HepG2 (cell line): ENCODE data around the gene PLEKHA3. TPM values are rescaled to one million over a fixed set of nuclear protein-coding genes. Genes with fewer than 3 reads are reported as not detected.

ENCODE experiments used
- CBX2 ChIP-seq, 2 experiments: fragments of 200-600 bp in 1 of 2; sonication (generic); formaldehyde crosslinking in 1 of 2; IDR thresholded peaks; 2 replicates each; pipeline versions ENCODE4 v1.7.0 to v1.8.1; 2018 to 2022; ENCODE audit warnings: low read depth in 2 of 2, low read length in 1 of 2, mild to moderate bottlenecking in 1 of 2, missing genetic modification reagents in 1 of 2
- LRRFIP1 ChIP-seq: sonication (generic); formaldehyde crosslinking; conservative IDR thresholded peaks from 2 replicates; pipeline ENCODE4 v1.4.0; 2020; ENCODE audit warnings: missing genetic modification reagents
- MEIS1 ChIP-seq: sonication (generic); formaldehyde crosslinking; IDR thresholded peaks from 2 replicates; pipeline ENCODE4 v1.9.0; 2021; ENCODE audit warnings: mild to moderate bottlenecking, missing genetic modification reagents, moderate library complexity, borderline replicate concordance
- MTF2 ChIP-seq: sonication (generic); formaldehyde crosslinking; IDR thresholded peaks from 2 replicates; pipeline ENCODE4 v1.5.0; 2020; ENCODE audit warnings: missing genetic modification reagents, borderline replicate concordance
- RARA ChIP-seq: IDR thresholded peaks from 2 replicates; pipeline ENCODE4 v1.6.1; 2016; ENCODE audit warnings: missing genetic modification reagents, missing compliant biosample characterization
- RBAK ChIP-seq: sonication (generic); formaldehyde crosslinking; IDR thresholded peaks from 2 replicates; pipeline ENCODE4 v1.5.1; 2020; ENCODE audit warnings: mild to moderate bottlenecking, missing genetic modification reagents
- SP4 ChIP-seq: sonication (generic); formaldehyde crosslinking; IDR thresholded peaks from 2 replicates; pipeline ENCODE4 v1.8.1; 2023; ENCODE audit warnings: mild to moderate bottlenecking, missing genetic modification reagents
- ZNF496 ChIP-seq: sonication (generic); formaldehyde crosslinking; IDR thresholded peaks from 2 replicates; pipeline ENCODE4 v1.8.1; 2023; ENCODE audit warnings: mild to moderate bottlenecking, moderate library complexity, missing genetic modification reagents; ENCODE audit not compliant: insufficient replicate concordance
- ZNF777 ChIP-seq: sonication (generic); formaldehyde crosslinking; IDR thresholded peaks from 2 replicates; pipeline ENCODE4 v1.4.0; 2020; ENCODE audit warnings: missing genetic modification reagents
- ZNF790 ChIP-seq: sonication (generic); formaldehyde crosslinking; IDR thresholded peaks from 2 replicates; pipeline ENCODE4 v1.8.0; 2022; ENCODE audit warnings: missing genetic modification reagents, mild to moderate bottlenecking, borderline replicate concordance
- polyA plus RNA-seq, 8 experiments: library from polyadenylated mRNA; depleted of rRNA in 3 of 8; stranded (reverse) in 7 of 8; unstranded in 1 of 8; fragments of >200 nt; fragmentation: Illumina TruSeq in 4 of 8; extraction: Trizol in 4 of 8; gene quantifications; 2 replicates each; pipeline versions ENCODE4 v1.2.1 to v1.2.3, GENCODE V29; 2011 to 2016; ENCODE audit warnings: low read depth in 4 of 8, missing spikeins in 1 of 8, mixed read lengths in 1 of 8; ENCODE audit not compliant: insufficient read depth in 1 of 8
- total RNA-seq, 5 experiments: library from RNA; depleted of rRNA; stranded (reverse); fragments of >200 nt; fragmentation: Illumina TruSeq; extraction: Trizol; gene quantifications; 2 replicates each; pipeline ENCODE4 v1.2.3, GENCODE V29; 2016; ENCODE audit warnings: low read depth in 1 of 5
- TF ChIP-seq, protein P1 (sequence below): IDR thresholded peaks from 2 replicates; pipeline ENCODE4 v1.6.1; 2016; ENCODE audit warnings: missing compliant biosample characterization, missing genetic modification reagents, borderline replicate concordance
- TF ChIP-seq, protein P2 (sequence below): sonication (generic); formaldehyde crosslinking; IDR thresholded peaks from 2 replicates; pipeline ENCODE4 v1.4.0; 2020; ENCODE audit warnings: mild to moderate bottlenecking, missing genetic modification reagents
- TF ChIP-seq, protein P3 (sequence below): sonication (generic); formaldehyde crosslinking; IDR thresholded peaks from 2 replicates; pipeline ENCODE4 v1.8.1; 2023; ENCODE audit warnings: mild to moderate bottlenecking, inconsistent platforms, moderate library complexity, missing genetic modification reagents, borderline replicate concordance
- TF ChIP-seq, protein P4 (sequence below): sonication (generic); formaldehyde crosslinking; IDR thresholded peaks from 2 replicates; pipeline ENCODE4 v1.4.0; 2020; ENCODE audit warnings: mild to moderate bottlenecking, missing genetic modification reagents
- TF ChIP-seq, protein P5 (sequence below): sonication (generic); formaldehyde crosslinking; IDR thresholded peaks from 2 replicates; pipeline ENCODE4 v1.5.1; 2020; ENCODE audit warnings: mild to moderate bottlenecking, missing genetic modification reagents, borderline replicate concordance

PLEKHA3 gene
- total and polyA plus RNA-seq, 2 of the 13 experiments (the other 11 are each of a cell fraction or from before 2014, with no cell fraction given): 11.7 to 23.1 TPM

- peak; percentile 46; the same call in 1 of the 2 replicates for TF ChIP-seq SP4 (CRISPR knock-in tag)
- no peak for TF ChIP-seq ZNF496 (CRISPR knock-in tag)
- TF ChIP-seq, protein P1, sequence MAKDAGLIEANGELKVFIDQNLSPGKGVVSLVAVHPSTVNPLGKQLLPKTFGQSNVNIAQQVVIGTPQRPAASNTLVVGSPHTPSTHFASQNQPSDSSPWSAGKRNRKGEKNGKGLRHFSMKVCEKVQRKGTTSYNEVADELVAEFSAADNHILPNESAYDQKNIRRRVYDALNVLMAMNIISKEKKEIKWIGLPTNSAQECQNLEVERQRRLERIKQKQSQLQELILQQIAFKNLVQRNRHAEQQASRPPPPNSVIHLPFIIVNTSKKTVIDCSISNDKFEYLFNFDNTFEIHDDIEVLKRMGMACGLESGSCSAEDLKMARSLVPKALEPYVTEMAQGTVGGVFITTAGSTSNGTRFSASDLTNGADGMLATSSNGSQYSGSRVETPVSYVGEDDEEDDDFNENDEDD (CRISPR knock-in tag): peak; percentile 66; the same call in 1 of the 2 replicates
- TF ChIP-seq, protein P2, sequence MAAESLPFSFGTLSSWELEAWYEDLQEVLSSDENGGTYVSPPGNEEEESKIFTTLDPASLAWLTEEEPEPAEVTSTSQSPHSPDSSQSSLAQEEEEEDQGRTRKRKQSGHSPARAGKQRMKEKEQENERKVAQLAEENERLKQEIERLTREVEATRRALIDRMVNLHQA (CRISPR knock-in tag): no peak
- 0 out of 2 replicates have a peak, but pooled peaks have one; percentile 37 for TF ChIP-seq LRRFIP1 (CRISPR knock-in tag)
- no peak for TF ChIP-seq RBAK (CRISPR knock-in tag)
- TF ChIP-seq ZNF790 (CRISPR knock-in tag): no peak; the same call in 1 of the 2 replicates
- TF ChIP-seq, protein P3, sequence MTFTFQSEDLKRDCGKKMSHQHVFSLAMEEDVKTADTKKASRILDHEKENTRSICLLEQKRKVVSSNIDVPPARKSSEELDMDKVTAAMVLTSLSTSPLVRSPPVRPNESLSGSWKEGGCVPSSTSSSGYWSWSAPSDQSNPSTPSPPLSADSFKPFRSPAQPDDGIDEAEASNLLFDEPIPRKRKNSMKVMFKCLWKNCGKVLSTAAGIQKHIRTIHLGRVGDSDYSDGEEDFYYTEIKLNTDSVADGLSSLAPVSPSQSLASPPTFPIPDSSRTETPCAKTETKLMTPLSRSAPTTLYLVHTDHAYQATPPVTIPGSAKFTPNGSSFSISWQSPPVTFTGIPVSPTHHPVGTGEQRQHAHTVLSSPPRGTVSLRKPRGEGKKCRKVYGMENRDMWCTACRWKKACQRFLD (CRISPR knock-in tag): no peak
- TF ChIP-seq MTF2 (CRISPR knock-in tag): no peak
- TF ChIP-seq MEIS1 (CRISPR knock-in tag): peak; percentile 52
- no peak for TF ChIP-seq RARA (CRISPR knock-in tag)
- no peak for TF ChIP-seq CBX2 (IDR thresholded peaks at IDR 0.05; ENCODE audit: low read depth, low read length)
- peak; percentile 62; the same call in 1 of the 2 replicates for TF ChIP-seq CBX2 (CRISPR knock-in tag; IDR thresholded peaks at IDR 0.05; ENCODE audit: low read depth)
- TF ChIP-seq ZNF777: peak; percentile 69
- TF ChIP-seq, protein P4, sequence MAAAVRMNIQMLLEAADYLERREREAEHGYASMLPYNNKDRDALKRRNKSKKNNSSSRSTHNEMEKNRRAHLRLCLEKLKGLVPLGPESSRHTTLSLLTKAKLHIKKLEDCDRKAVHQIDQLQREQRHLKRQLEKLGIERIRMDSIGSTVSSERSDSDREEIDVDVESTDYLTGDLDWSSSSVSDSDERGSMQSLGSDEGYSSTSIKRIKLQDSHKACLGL (CRISPR knock-in tag): no peak
- TF ChIP-seq, protein P5, sequence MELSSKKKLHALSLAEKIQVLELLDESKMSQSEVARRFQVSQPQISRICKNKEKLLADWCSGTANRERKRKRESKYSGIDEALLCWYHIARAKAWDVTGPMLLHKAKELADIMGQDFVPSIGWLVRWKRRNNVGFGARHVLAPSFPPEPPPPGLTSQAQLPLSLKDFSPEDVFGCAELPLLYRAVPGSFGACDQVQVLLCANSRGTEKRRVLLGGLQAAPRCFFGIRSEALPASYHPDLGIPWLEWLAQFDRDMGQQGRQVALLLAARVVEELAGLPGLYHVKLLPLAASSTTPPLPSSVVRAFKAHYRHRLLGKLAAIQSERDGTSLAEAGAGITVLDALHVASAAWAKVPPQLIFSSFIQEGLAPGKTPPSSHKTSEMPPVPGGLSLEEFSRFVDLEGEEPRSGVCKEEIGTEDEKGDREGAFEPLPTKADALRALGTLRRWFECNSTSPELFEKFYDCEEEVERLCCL (CRISPR knock-in tag): peak; percentile 89; the same call in 1 of the 2 replicates
Measured at GRCh38 chr2:178478439-178479274, 1.6 kb upstream of the PLEKHA3 start, which contains the start of gene FKBP7 (continued).
